Parathyroid adenoma (tissue), 2 donors: ENCODE data around the gene LCMT1.

Source experiments
- H2AFZ ChIP-seq: fragments of 300-600 bp; sonication (generic); one replicate; pipeline ENCODE4 v1.7.0; 2017; ENCODE audit warnings: antibody characterized with exemption, mild to moderate bottlenecking
- H3K27ac ChIP-seq: fragments of 300-600 bp; sonication (generic); one replicate; pipeline ENCODE4 v1.7.0; 2017
- H3K27me3 ChIP-seq: fragments of 300-600 bp; sonication (generic); one replicate; pipeline ENCODE4 v1.7.0; 2017; ENCODE audit warnings: low read length; ENCODE audit not compliant: control insufficient read depth, insufficient read depth
- H3K36me3 ChIP-seq: fragments of 300-600 bp; sonication (generic); one replicate; pipeline ENCODE4 v1.7.0; 2017; ENCODE audit warnings: low read length; ENCODE audit not compliant: control insufficient read depth, insufficient read depth
- H3K4me1 ChIP-seq: fragments of 300-600 bp; sonication (generic); one replicate; pipeline ENCODE4 v1.7.0; 2017; ENCODE audit warnings: control low read depth
- H3K4me2 ChIP-seq: fragments of 300-600 bp; sonication (generic); one replicate; pipeline ENCODE4 v1.7.0; 2017; ENCODE audit warnings: low read length
- H3K4me3 ChIP-seq: fragments of 300-600 bp; sonication (generic); one replicate; pipeline ENCODE4 v1.7.0; 2017; ENCODE audit warnings: low read depth, low read length
- H3K79me2 ChIP-seq: fragments of 300-600 bp; sonication (generic); one replicate; pipeline ENCODE4 v1.7.0; 2017; ENCODE audit warnings: control low read depth
- H3K9ac ChIP-seq: fragments of 300-600 bp; sonication (generic); one replicate; pipeline ENCODE4 v1.7.0; 2017; ENCODE audit warnings: mild to moderate bottlenecking
- H3K9me3 ChIP-seq: fragments of 300-600 bp; sonication (generic); one replicate; pipeline ENCODE4 v1.7.0; 2017; ENCODE audit warnings: low read length; ENCODE audit not compliant: control insufficient read depth
- CTCF ChIP-seq: fragments of 300-600 bp; sonication (generic); IDR thresholded peaks from one replicate; pipeline ENCODE4 v1.7.0; 2017; ENCODE audit warnings: antibody characterized with exemption, mild to moderate bottlenecking
- donor health status: primary hyperparathyroidism.

The LCMT1 gene

DNA sequence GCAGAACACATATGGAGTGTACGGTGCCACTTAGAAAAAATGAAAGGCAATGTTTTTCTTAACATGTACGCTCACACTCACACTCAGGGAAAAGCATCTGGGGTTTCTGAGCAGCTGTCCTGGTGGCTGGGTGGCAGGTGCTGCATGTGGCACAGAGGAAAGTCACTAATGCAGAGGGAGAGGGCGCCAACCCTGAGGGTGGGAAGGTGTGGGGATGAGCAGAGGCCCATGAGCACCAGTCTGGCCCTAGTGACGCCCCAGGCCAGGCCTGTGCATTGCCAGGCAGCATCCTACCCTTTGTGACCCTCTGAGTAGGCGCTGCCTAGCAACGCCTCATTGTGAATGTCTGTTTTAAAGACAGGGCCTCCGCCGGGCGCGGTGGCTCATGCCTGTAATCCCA lies 19.1 kb upstream of the LCMT1 start:
- no peaks in the 10 kb centered on the region for H3K79me2 ChIP-seq
- TF ChIP-seq CTCF, result no peak
- H3K27me3 ChIP-seq, result no peaks in the 10 kb centered on the region
- H3K4me1 ChIP-seq, result no peaks in the 10 kb centered on the region
- no peak overlapping the region for H2AFZ ChIP-seq
- H3K36me3 ChIP-seq, result no peaks in the 10 kb centered on the region
- no peaks in the 10 kb centered on the region for H3K9me3 ChIP-seq
- no peak overlapping the region for H3K4me3 ChIP-seq
- no peak overlapping the region for H3K9ac ChIP-seq
- no peak overlapping the region for H3K27ac ChIP-seq
- H3K4me2 ChIP-seq, result no peak overlapping the region

DNA sequence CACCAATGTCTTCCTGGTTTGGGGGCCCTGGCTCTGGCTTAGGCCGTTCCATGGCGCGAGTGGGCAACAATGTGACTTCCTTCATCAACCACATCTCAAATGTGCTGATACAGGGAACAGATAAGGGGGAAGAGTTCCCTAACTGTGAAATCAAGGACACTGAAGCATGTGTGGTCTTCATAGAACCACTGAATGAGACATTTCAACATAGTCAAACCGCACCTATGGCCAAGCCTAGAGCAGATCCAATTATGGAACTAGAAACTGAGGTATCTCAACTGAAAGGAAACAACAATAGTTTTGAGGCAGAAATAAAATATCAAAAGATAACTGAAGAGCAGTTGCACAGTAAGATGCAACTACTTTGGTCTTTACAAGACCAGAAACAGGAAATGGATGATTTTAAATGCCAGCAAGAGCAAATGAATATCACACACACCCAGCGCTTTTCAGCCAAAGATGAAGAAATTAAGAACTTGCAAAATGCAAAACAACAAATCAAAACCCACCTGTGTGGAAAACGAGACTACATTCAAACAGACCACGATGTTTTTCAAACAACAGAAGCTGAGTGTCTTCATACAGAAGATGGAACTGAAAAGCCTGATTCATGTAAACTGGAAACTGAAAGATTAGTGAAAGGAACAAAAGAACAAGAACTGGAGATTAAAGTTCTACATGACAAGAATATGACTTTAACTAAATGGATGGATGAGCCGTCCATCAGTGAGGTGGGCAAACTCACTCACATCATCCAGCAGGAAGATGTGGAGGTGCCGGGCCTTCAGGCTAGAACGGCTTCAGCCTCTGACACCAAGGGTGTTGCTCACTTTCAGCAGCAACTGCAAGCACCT lies 18.1 kb upstream of the LCMT1 start:
- Histone ChIP-seq H2AFZ (no peak overlapping the region), H3K9ac (no peak overlapping the region), H3K9me3 (no peaks in the 10 kb centered on the region), H3K4me2 (no peak overlapping the region), H3K36me3 (no peaks in the 10 kb centered on the region), H3K27me3 (no peaks in the 10 kb centered on the region), H3K27ac (no peak overlapping the region), H3K4me1 (no peaks in the 10 kb centered on the region), H3K79me2 (no peaks in the 10 kb centered on the region), H3K4me3 (no peak overlapping the region)
- TF ChIP-seq CTCF, result no peak

DNA sequence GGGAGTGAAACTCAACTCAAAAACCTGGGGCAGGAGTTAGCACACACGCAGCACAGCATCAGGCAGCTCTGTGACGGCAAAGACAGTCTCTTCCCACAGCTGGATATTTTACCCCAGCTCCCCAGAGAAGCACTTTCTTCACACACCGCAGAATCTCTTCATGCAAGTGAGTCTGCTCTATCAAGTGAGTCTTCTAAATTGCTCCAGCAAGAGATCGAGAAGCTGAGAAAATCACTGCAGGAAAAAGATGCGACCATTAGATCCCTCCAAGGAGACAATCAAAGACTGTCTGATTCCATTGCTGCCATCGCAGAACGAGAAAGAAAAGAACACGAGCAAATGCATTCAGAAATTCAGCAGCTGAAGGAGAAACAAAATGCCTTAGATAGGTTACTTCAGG lies 16.9 kb upstream of the LCMT1 start:
- Histone ChIP-seq H2AFZ (no peak overlapping the region), H3K4me1 (no peaks in the 10 kb centered on the region), H3K79me2 (no peaks in the 10 kb centered on the region), H3K9me3 (no peaks in the 10 kb centered on the region), H3K27me3 (no peaks in the 10 kb centered on the region), H3K4me2 (no peak overlapping the region), H3K4me3 (no peak overlapping the region), H3K36me3 (no peaks in the 10 kb centered on the region), H3K9ac (no peak overlapping the region), H3K27ac (no peak overlapping the region)
- TF ChIP-seq CTCF, result no peak

DNA sequence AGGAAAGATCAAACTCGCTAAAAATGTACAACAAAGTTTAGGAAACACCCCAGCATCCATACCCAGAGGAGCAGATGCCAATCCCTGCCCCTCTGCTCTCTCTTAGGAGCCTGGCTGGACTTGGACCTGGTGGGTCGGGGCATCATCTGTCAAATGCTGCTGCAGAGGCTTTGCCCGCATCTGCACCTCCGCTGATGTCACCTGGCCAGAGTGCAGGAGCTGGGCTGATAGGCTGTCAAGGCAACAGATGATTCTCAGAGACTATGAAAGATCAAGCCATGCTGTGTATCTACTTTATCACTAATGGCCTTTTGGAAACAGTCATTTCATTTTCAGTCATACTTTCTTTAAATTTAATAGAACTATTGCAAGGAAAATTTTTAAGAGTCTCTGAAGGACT lies 15.9 kb upstream of the LCMT1 start:
- no peak overlapping the region for H3K4me2 ChIP-seq
- H3K36me3 ChIP-seq, result no peaks in the 10 kb centered on the region
- H3K4me3 ChIP-seq, result no peak overlapping the region
- no peak overlapping the region for H3K9ac ChIP-seq
- H3K79me2 ChIP-seq, result no peaks in the 10 kb centered on the region
- TF ChIP-seq CTCF, result no peak
- H3K27ac ChIP-seq, result no peak overlapping the region
- H3K9me3 ChIP-seq, result no peaks in the 10 kb centered on the region
- no peaks in the 10 kb centered on the region for H3K4me1 ChIP-seq
- no peaks in the 10 kb centered on the region for H3K27me3 ChIP-seq
- no peak overlapping the region for H2AFZ ChIP-seq
